SW 1271 (cell line): ENCODE results near the gene SRP68.

Experiments used
- DNase-seq, 2 experiments: peaks; one replicate each; lab custom pipeline; 2025; lab: John Stamatoyannopoulos, UW

Gene SRP68

DNA sequence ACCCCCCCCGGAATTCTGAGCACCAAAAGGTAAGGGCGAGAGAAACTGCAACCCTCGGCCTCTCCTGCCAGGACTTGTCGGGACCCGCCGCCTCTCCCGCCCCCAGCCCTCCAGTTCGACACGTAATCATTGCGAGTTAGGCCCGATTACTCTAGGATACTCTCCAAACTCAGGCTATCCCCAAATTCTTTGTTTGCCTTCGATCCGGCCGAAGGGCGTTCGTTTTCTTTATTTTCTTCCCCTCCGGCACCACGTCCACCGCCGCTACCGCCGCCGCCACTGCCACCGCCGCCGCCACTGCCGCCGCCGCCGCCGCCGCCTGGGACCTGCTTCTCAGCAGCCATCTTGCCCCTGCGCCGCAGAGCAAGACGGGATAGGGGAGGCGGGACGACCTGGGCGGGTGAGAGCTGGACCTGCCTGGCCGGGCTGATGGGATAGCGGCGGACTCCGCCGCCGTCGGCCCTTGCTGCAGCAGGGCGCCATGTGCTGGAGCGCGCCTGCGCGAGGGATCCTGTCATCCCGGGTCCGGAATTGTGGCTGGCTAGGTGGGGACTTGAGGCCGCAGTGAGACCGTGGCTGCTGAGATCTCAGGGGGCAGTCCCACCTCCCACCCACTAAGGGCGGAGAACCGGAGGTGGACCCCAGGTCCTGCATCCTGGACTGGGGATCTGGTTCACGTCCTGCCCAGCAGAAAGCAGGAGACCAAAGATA, at the start of gene SRP68:
TSS of gene SRP68 (minus strand) at position 370 of the 711 bp plus-strand sequence. CDS start at position 344, 26 bp downstream.
- peak; percentile 52 to 85 for DNase-seq

DNA sequence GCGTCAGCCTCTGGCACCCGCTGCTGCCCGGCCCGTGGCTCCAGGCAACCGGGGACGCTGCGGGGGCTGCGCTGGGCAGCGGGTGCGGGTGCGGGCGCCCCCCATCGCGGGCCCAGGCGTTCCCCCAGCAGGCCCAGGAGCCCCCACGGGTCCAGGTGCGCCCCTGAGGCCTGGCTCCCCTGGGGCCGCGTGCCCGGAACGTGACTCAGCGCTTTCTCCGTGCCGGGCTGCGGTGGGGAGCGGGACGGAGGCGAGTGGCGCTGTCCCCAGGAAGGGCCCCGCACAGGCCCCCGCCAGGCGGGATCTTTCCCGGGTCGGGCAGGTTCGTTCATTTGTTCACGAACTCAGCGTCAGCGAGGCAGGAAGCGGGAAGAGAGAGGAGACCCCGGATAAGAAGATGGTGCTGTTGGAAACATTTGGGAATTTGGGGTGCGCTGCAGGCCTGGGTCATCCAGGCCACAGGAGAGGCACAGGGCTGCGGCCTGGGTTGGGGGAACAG, 49.7 kb upstream of the SRP68 start:
- no peak for DNase-seq

DNA sequence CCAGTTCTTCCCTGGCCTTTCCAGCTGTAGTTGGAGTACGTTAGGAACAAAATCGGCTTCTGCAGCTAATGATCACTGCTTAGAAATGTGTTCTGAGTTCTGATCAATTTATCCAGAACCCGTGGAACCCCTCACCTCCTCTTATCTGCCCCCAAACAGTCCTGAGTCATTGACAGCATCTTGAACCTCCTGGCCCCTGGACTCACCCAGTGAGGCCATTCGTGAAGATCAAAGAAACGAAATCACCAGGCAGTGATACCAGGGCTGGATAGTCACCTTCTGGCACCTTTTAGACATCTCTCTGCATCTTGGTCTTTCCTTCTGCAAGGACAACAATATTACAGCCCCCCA, 48.3 kb upstream of the SRP68 start:
- no peak for DNase-seq

DNA sequence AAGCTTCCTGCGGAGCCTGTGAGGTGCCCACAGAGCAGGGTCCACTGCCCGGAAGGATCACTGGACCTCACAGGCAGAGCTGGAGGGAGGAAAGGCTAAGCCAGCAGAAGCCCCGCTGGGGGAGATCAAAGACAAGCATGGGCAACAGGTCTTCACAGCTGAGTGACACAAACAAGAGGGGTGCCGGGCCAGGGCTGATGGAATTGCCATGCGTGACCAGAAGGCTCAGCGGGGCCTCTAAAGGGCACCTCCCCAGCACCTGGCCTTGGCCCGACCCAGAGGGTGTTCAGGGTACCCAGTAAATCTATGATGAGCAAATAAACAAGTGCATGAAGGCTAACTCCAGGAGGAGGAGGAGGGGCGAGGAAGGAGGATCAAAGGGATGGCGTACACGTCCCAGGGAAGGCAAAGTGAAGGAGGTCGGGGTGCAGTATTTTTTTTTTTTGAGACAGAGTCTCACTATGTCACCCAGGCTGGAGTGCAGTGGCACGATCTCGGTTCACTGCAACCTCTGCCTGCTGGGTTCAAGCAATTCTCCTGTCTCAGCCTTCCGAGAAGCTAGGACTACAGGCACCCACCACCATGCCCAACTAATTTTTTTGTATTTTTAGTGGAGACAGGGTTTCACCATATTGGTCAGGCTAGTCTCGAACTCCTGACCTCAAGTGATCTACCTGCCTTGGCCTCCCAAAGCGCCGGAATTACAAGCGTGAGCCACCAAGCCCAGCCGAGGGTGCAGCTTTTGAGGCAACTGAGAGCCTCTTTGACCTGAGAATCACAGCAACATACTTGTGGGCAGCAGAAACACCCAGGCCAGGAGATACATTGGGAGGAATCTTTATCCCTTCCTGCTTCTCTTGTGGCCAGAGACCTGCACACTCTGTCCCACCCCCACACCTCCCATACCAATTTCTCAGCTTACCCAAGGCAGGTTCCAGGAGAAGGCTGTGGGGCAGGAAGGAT, 47.4 kb upstream of the SRP68 start:
- DNase-seq: no peak

DNA sequence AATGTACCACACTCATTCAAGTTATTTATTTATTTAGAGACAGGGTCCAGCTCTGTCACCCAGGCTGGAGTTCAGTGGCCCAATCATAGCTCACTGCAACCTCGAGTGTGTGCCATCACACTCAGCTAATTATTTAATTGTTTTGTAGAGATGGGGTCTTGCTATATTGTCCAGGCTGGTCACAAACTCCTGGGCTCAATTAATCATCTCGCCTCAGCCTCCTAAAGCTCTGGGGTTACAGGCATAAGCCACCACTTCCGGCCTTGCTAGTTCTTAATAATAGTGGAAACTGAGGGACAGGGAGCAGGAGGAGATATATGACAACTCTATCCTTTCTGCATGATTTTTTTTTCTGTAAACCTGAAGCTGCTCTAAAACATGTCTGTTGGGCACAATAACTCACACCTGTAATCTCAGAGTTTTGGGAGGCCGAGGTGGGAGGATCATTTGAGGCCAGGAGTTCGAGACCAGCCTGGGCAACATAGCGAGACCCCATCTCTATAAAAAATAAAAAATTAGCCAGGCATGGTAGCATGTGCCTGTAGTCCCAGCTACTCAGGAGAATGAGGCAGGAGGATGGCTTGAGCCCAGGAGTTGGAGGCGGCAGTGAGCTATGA, 42.9 kb upstream of the SRP68 start:
- no peak for DNase-seq

DNA sequence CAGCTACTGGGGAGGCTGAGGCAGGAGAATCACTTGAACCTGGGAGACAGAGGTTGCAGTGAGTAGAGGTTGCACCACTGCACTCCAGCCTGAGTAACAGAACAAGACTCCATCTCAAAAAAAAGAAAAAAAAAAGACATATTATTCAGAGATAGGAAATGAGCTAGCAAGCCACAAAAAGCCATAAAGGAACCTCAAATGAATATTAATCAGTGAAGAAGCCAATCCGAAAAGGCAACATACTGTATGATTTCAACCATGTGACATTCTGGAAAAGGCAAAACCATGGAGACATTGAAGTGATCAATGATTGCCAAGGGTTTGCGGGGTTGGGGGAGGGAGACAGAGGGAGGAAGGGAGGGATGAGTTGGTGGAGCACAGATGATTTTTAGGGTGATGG, 39.6 kb upstream of the SRP68 start:
- no peak for DNase-seq

DNA sequence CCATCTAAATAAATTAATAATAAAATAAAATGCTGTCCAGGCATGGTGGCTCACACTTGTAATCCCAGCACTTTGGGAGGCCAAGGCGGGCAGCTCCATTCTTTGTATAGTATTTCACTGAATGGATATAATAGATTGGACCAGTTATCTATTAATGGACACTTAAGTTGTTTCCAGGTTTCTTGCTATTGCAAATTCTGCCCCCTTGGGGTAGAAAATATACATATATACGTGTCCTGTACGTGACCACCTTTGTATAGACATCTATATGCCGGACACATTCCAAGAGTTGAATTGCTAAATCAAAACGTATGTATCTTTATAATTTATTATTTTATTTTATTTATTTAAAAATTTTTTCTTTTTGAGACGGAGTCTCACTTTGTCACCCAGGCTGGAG, 35.2 kb upstream of the SRP68 start:
- peak in 1 of 2 experiments; percentile 23 for DNase-seq

DNA sequence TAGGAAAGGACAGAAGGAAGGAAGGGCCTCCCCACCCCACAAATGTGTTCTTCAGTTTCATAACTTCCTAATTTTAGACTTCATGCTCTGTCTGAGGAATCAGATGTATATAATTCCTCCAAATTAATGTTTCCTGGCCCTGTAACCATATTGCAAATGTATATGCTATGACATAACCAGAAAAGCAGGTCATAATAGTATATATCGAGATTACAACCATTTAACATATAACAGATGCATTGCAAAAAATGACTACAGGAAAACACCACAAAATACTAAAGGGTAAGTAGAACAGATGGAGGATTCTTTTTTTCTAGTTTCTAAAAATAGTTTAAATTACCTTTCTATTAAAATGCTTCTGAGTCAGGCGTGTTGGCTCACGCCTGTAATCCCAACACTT, 34.4 kb upstream of the SRP68 start:
- DNase-seq: no peak

DNA sequence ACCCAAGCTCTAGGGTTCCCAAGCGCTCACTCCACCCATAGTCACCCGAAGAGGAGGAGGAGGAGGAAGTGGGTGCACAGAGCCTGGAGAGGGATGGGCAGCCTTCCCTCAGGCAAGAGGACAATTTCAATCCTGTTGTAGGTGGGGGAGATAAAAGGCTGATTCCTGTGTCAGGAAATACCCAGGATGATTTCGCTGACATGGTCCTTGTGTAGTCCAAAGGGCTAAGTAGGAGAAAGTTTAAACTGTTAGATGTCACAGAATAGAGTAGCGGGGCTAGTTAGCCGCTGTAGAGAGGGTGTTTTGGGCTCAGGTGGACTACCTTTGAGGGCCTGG, 32.5 kb upstream of the SRP68 start:
- DNase-seq: no peak

DNA sequence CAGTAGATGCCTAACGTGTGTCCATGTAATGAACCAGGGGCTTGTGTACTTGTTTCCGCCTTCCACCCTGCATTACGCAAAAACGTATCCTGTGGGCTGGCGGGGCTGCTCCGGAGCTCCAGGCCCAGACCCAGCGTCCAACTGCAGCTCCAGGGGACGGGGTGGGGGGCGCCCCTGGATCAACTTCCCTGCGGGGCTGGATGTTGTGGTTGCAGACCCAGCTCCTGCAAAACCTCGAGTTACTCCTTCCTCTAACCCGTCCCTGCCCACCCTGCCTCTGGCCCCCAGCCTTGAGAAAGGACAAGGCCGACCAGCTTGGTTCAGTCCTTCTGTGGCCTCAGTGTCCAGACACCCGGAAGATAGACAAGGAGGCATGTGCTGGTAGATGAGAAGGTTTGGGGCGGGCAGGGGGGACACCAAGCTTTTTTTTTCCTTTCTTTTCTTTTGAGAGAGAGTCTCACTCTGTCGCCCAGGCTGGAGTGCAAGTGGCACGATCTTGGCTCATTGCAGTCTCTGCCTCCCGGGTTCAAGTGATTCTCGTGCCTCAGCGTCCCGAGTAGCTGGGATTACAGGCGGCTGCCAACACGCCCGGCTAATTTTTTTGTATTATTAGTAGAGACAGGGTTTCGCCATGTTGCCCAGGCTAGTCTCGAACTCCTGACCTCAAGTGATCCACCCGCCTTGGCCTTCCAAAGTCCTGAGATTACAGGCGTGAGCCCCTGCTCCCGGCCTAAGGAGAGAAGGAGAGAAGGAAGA, 32.0 kb upstream of the SRP68 start:
- DNase-seq: no peak

DNA sequence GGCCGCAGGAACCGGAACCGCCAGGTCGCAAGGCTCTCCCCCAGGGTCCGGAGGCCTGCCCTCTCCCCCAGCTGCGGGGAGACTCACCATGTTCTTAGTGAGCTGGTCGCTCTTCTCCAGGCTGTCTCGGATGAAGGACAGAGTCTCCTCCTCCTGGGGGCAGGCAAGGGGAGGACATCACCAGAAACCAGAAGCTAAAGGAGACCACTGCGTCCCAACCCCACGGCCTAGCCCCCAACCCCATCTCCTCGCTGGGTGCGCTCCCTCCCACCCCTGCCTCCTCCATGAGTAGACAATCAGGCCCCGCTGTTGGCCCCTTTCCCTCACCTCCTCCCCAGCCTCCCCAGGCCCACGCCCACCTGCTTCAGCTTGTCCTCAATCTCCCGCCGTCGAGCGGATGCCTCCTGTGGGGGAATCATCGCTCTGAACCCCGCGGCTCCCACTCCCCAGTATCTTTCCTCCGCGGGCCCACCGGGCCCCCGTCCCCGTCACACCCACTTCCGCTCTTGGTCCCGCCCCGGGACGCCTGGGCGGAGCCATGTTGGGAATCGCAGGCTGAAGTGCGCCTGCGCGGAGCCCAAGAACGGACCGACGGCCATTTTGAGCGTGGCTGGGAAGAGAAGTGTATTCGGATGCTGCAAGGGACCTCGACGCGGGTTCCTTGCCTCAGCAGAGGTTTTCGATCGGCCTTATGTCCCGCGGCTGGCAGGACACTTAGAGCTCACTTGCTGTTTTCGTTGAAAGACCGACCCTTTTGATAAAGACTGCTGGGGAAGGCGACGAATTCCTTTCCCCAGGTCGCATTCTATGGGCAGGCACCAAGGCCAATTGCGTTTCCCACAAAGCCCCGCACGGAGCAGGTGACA, 31.2 kb upstream of the SRP68 start, which contains the start of gene EXOC7:
TSS of gene EXOC7 (minus strand) at position 514 of the 866 bp plus-strand sequence. CDS start at position 419, 95 bp downstream.
- DNase-seq: peak; percentile 57 to 85

DNA sequence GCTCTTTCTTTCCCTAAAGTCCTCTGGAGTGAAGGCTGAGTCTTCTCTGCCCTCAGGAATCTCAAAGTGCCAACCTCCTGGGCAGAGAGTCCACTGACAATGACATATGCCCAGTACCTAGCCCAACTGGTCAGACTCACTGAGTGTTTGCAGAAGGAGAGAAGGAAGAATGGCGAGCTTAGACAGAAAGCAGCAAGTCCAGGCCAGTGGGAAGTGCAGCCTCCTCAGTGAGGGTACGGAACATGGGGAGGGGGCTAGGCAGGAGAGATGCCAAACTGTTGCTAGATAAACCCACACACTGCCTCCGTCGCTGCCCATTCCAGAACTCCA, 30.6 kb upstream of the SRP68 start:
- DNase-seq: no peak

DNA sequence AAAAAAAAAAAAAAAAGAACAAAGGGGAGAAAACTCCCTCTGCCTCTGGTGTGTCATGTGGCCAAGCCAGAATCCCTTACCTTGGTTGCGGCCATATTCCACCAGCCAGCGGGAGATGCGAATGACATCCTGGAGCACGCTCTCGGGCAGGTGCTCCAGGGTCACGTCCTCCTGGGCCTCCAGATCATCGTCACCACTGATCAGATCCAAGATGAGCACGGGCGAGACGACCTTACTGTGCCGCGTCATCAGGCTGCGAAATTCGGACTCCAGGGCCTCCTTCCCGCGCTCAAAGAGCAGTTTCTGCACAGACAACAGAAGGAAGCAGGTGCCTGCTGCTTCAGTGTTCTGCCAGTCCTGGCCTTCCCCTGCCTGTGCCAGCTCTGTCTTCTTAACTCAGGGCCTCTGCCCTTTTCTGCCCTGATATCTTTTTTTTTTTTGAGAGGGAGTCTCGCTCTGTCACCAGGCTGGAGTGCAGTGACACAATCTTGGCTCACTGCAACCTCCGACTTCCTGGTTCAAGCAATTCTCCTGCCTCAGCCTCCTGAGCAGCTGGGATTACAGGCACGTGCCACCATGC, 25.5 kb upstream of the SRP68 start:
- no peak for DNase-seq

DNA sequence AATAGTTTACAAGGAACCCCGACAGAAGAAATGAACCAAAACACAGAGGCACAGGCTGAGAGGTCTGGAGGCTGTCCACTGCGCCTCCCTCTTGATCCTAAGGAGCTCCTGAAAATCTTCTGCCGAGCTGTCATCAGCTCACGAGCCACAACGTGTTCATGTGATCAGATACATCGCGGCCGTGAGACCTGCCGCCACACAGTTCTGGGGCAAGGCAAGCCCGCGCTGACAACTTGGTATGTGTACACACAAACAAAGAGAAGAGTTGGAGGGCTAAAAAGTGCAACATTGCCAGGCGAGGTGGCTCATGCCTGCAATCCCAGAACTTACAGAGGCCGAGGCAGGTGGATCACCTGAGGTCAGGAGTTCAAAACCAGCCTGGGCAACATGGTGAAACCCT, 23.6 kb upstream of the SRP68 start:
- DNase-seq: no peak

DNA sequence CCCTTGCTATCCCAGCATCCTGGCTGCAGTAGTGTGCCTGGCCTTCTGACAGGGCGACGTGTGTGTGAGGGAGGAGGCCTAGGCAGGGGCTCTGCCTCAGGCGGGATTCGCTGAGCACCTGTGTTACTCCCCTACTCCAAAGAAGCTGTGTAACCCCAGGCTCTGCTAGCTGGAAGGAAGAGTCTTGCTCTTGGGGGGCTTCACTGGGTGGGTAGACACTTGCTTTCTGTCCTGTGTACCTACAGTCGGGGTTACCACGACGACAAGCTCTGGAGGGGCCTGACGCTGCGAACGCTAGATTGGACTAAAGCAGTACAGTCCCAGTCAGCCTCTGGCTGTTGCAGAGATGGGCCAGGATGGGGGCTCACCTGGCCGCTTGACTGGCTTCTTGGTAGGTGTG, 21.7 kb upstream of the SRP68 start:
- DNase-seq: no peak

DNA sequence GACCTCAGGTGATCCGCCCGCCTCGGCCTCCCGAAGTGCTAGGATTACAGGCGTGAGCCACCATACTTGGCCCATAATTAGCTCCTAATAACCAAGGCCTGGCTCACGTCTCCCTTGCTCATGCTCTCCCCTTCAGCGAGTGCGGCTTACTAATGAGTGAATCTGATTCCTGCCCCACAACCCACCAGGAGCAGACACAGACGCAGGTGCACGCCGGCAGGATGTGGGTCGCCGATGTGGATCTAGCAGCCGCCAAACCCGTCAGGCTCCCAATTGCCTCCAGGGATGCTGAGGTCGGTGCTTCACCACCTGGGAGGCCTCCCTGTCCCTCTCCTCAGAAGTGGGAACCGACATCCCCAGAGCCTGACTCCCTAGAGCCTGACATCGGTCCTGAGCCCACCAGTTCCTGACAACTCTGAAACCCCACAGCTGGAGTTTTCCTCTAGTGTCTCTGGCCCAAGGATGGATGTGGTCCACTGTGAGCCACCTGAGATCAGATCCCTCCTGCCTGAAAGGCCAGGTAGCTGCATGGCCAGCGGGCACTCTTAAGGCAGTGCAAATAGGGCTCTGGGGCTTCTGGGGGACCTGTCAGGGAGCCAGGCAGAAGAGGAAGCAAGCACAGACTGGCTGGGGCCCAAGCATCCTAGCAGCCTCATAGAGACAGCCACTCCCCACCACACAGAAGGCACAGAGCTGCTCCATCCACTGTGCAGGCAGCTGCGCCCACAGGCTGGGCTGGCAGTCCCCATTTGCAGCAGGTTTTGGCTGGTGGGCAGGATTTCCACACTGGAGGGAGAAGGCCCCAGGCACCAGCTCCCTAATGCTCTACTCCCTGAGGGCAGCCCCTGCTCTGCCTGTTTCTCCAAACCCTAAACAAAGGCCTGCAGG, 20.5 kb upstream of the SRP68 start:
- no peak for DNase-seq

DNA sequence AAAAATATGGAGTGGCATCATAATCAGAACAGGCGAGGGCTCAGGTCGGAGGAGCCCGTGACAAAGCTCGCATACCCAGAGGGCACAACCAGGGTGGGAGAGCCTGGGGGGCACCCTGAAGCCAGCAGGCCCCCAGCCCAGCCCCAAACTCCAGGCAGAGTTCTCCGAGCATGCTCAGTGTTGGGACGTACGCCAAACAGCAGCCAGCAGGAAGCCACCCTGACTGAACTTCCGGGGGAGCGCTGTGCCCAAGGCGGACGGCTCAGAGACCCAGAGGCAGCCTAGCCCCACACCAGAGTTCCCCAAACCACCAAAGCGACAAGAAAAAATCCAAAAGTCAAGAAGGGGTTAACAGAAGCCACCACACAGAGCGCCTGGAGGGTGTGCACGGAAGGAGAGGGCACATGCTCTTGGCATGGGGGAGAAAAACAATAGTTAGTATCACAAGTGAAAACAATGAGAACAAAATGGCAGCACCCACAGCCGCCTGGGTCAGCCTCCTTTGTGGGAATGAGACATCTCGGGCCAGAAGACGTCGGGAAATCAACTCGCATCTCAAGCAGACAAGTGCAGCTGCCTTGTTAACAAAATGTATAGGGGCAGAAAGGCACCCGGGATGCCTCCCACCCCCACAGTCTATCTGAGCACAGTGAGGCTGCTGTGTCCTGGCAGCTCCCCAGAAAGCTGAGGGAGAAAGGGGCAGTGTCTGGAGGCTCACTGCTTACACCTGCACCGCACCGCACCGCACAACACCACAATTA, 19.4 kb upstream of the SRP68 start:
- no peak for DNase-seq

DNA sequence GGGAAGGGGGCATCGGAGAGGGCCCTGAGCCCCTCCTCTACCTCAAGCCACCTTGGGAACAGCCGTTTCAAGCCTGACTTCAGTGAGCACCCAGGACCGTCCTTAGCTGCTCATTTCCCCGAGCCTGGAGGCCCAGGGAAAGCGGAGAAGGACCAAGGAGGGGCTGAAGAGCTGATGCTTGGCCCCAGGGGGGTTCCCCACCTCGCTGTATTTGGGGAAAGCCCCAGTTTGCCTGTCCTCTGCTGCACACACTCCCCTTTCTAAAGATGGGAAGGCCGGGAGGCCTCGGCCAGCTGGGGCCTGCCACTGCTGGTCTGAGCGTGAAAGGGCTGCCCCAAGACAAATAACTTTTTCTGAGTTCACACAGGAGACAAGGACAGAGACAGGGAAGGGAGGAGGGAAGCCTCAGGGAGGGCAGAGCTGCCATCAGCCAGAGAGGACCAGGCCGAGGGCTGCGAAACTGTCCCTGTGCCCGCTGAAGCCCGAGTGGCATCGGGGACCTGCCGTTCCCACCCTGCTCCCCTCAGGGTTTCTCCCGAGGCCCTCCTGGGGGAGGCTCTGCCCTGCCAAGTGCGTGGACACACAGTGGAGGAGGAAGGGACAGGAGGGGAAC, 18.3 kb upstream of the SRP68 start:
- DNase-seq: no peak
